ENCODE results near the gene HMMR.
"Not testable (repeated sequence)": the region's sequence is repeated elsewhere in the genome, so short reads cannot be mapped to it uniquely, and the experiment has no call there.

Gene HMMR

GRCh38 chr5:163534492-163535094 is 74.2 kb downstream of the HMMR start:
- CTCF ChIA-PET = no interaction called here
- 100% methylated on average over 1 of the region's 2 CpGs for WGBS (ENCODE audit: insufficient coverage)
- H3K36me3 ChIP-seq (ENCODE audit: control insufficient read depth in 4 of 4, insufficient read depth in 4 of 4, low read length in 3 of 4) = no peaks in the 10 kb centered on the region
- no peak overlapping the region for H3K4me3 ChIP-seq (ENCODE audit: control insufficient read depth in 1 of 7, extremely low read depth in 1 of 7, insufficient read depth in 4 of 7, low read depth in 2 of 7, low read length in 6 of 7)
- POLR2A ChIA-PET = no interaction called here
- no peak for DNase-seq
- no peak overlapping the region for H3K27ac ChIP-seq (ENCODE audit: insufficient read depth in 1 of 2, low read depth in 1 of 2, low read length in 2 of 2, poor library complexity in 1 of 2, severe bottlenecking in 2 of 2)
- H3K27me3 ChIP-seq (replicated peaks in 2 of 5; ENCODE audit: control insufficient read depth in 4 of 5, insufficient read depth in 5 of 5, low read length in 4 of 5) = peaks cover 0 to 2% (median 0%) of the 10 kb centered on the region in 5 experiments
- H3K9me3 ChIP-seq (ENCODE audit: control extremely low read depth in 1 of 5, control insufficient read depth in 4 of 5, insufficient read depth in 2 of 5, low read depth in 1 of 5, low read length in 4 of 5) = no peaks in the 10 kb centered on the region
- peaks cover 0 to 3% (median 0%) of the 10 kb centered on the region in 4 experiments for H3K4me1 ChIP-seq (ENCODE audit: control extremely low read depth in 1 of 4, control insufficient read depth in 4 of 4, insufficient read depth in 4 of 4, low read length in 3 of 4)

- WGBS (ENCODE audit: insufficient coverage) = 54% methylated on average over 3 of the region's 3 CpGs
- Histone ChIP-seq H3K4me1 (ENCODE audit: control extremely low read depth in 1 of 4, control insufficient read depth in 4 of 4, insufficient read depth in 4 of 4, low read length in 3 of 4) (peaks cover 0 to 3% (median 0%) of the 10 kb centered on the region in 4 experiments), H3K36me3 (ENCODE audit: control insufficient read depth in 4 of 4, insufficient read depth in 4 of 4, low read length in 3 of 4) (no peaks in the 10 kb centered on the region), H3K27ac (ENCODE audit: insufficient read depth in 1 of 2, low read depth in 1 of 2, low read length in 2 of 2, poor library complexity in 1 of 2, severe bottlenecking in 2 of 2) (no peak overlapping the region), H3K27me3 (replicated peaks in 2 of 5; ENCODE audit: control insufficient read depth in 4 of 5, insufficient read depth in 5 of 5, low read length in 4 of 5) (peaks cover 0 to 2% (median 0%) of the 10 kb centered on the region in 5 experiments), H3K4me3 (ENCODE audit: control insufficient read depth in 1 of 7, extremely low read depth in 1 of 7, insufficient read depth in 4 of 7, low read depth in 2 of 7, low read length in 6 of 7) (no peak overlapping the region), H3K9me3 (ENCODE audit: control extremely low read depth in 1 of 5, control insufficient read depth in 4 of 5, insufficient read depth in 2 of 5, low read depth in 1 of 5, low read length in 4 of 5) (no peaks in the 10 kb centered on the region)
- CTCF ChIA-PET = interaction anchor here (1.2 kb wide), 1 partner anchor 30 kb away, joined by 3 read pairs; the partner anchor contains the start of gene MAT2B
- POLR2A ChIA-PET = no interaction called here
- DNase-seq = peak in 2 of 3 donors; percentile 6 to 12
Observed at GRCh38 chr5:163535290-163535689, 74.9 kb downstream of the HMMR start.

GRCh38 chr5:163536442-163536841 is 76.0 kb downstream of the HMMR start:
- no CpG with 5 or more reads among the region's 3 CpGs for WGBS (ENCODE audit: insufficient coverage)
- DNase-seq; H3K27me3 ChIP-seq (replicated peaks in 2 of 5; ENCODE audit: control insufficient read depth in 4 of 5, insufficient read depth in 5 of 5, low read length in 4 of 5); H3K9me3 ChIP-seq (ENCODE audit: control extremely low read depth in 1 of 5, control insufficient read depth in 4 of 5, insufficient read depth in 2 of 5, low read depth in 1 of 5, low read length in 4 of 5); H3K4me3 ChIP-seq (ENCODE audit: control insufficient read depth in 1 of 7, extremely low read depth in 1 of 7, insufficient read depth in 4 of 7, low read depth in 2 of 7, low read length in 6 of 7); POLR2A ChIA-PET; H3K36me3 ChIP-seq (ENCODE audit: control insufficient read depth in 4 of 4, insufficient read depth in 4 of 4, low read length in 3 of 4); H3K27ac ChIP-seq (ENCODE audit: insufficient read depth in 1 of 2, low read depth in 1 of 2, low read length in 2 of 2, poor library complexity in 1 of 2, severe bottlenecking in 2 of 2); H3K4me1 ChIP-seq (ENCODE audit: control extremely low read depth in 1 of 4, control insufficient read depth in 4 of 4, insufficient read depth in 4 of 4, low read length in 3 of 4): not testable (repeated sequence)
- CTCF ChIA-PET = interaction anchor here (1.2 kb wide), 1 partner anchor 31 kb away, joined by 3 read pairs; the partner anchor contains the start of gene MAT2B

- Histone ChIP-seq H3K27ac (ENCODE audit: insufficient read depth in 1 of 2, low read depth in 1 of 2, low read length in 2 of 2, poor library complexity in 1 of 2, severe bottlenecking in 2 of 2) (no peak overlapping the region), H3K4me3 (ENCODE audit: control insufficient read depth in 1 of 7, extremely low read depth in 1 of 7, insufficient read depth in 4 of 7, low read depth in 2 of 7, low read length in 6 of 7) (no peak overlapping the region), H3K4me1 (ENCODE audit: control extremely low read depth in 1 of 4, control insufficient read depth in 4 of 4, insufficient read depth in 4 of 4, low read length in 3 of 4) (no peaks in the 10 kb centered on the region), H3K36me3 (ENCODE audit: control insufficient read depth in 4 of 4, insufficient read depth in 4 of 4, low read length in 3 of 4) (no peaks in the 10 kb centered on the region), H3K9me3 (ENCODE audit: control extremely low read depth in 1 of 5, control insufficient read depth in 4 of 5, insufficient read depth in 2 of 5, low read depth in 1 of 5, low read length in 4 of 5) (no peaks in the 10 kb centered on the region), H3K27me3 (replicated peaks in 2 of 5; ENCODE audit: control insufficient read depth in 4 of 5, insufficient read depth in 5 of 5, low read length in 4 of 5) (no peaks in the 10 kb centered on the region)
- ChIA-PET CTCF (no interaction called here), POLR2A (no interaction called here)
- no peak for DNase-seq
- WGBS (ENCODE audit: insufficient coverage) = no CpG with 5 or more reads among the region's 1 CpG
Observed at GRCh38 chr5:163540696-163541095, 80.3 kb downstream of the HMMR start.

Measured in common myeloid progenitor, CD34-positive (primary cell).